Panc1 (cell line): ENCODE data around the gene SIGMAR1. TPM values are rescaled to one million over a fixed set of nuclear protein-coding genes. Genes with fewer than 3 reads are reported as not detected.

Experiments used
- ATAC-seq: fragments of 200-7000 bp; cut with Tn5 transposase; 2 replicates; pipeline ENCODE4 v1.9.1; 2020; ENCODE audit warnings: mild to moderate bottlenecking, moderate library complexity
- BruUV-seq: library from RNA; stranded (reverse); fragments of 400-500 nt; replicated peaks from 2 replicates; lab custom pipeline; 2021; lab: Mats Ljungman, UMichigan
- CTCF ChIA-PET: fragments of 300-600 bp; sonication (Branson Sonifier 250); formaldehyde crosslinking; loops from one replicate; lab custom pipeline; 2022; ENCODE audit warnings: antibody characterized with exemption; lab: Charles Lee
- POLR2A ChIA-PET: fragments of 300-600 bp; sonication (Branson Sonifier 250); formaldehyde crosslinking; loops from one replicate; lab custom pipeline; 2022; ENCODE audit warnings: antibody characterized with exemption; lab: Charles Lee
- DNase-seq: peaks from one replicate; pipeline ENCODE4 v3.0.0-alpha.2; 2010; ENCODE audit warnings: low read depth, low spot score
- H3K27ac ChIP-seq: 2 replicates; pipeline ENCODE4 v1.5.1; 2011; ENCODE audit warnings: mild to moderate bottlenecking, low read length, inconsistent platforms
- H3K27me3 ChIP-seq: fragments of 200-500 bp; sonication (Bioruptor generic); 2 replicates; pipeline ENCODE4 v1.6.0; 2014; ENCODE audit warnings: low read length, inconsistent platforms; ENCODE audit not compliant: control insufficient read depth, insufficient read depth
- H3K36me3 ChIP-seq: fragments of 200-500 bp; sonication (Bioruptor generic); 2 replicates; pipeline ENCODE4 v1.5.1; 2014; ENCODE audit warnings: inconsistent platforms, mild to moderate bottlenecking, low read length, moderate library complexity; ENCODE audit not compliant: control insufficient read depth, insufficient read depth
- H3K4me1 ChIP-seq: 2 replicates; pipeline ENCODE4 v1.5.1; 2011; ENCODE audit warnings: inconsistent platforms, mild to moderate bottlenecking, low read length, moderate library complexity; ENCODE audit not compliant: control insufficient read depth, insufficient read depth
- H3K4me3 ChIP-seq, 2 experiments: 2 replicates each; pipeline ENCODE4 v1.5.1; 2011 to 2012; ENCODE audit warnings: low read depth in 2 of 2, low read length in 2 of 2, mild to moderate bottlenecking in 2 of 2, inconsistent platforms in 1 of 2, moderate library complexity in 1 of 2
- H3K9me3 ChIP-seq: fragments of 200-500 bp; sonication (Bioruptor generic); 2 replicates; pipeline ENCODE4 v1.5.1; 2014; ENCODE audit warnings: low read depth, mild to moderate bottlenecking, inconsistent platforms, low read length, moderate library complexity; ENCODE audit not compliant: control insufficient read depth, insufficient read depth
- CTCF ChIP-seq: fragments of 450-650 bp; IDR thresholded peaks from 2 replicates; pipeline ENCODE4 v1.5.1; 2017; ENCODE audit warnings: mild to moderate bottlenecking
- POLR2AphosphoS5 ChIP-seq: IDR thresholded peaks from 2 replicates; pipeline ENCODE4 v1.6.1; 2012; ENCODE audit warnings: mild to moderate bottlenecking, low read depth, low read length, moderate library complexity
- REST ChIP-seq, 2 experiments: IDR thresholded peaks; 2 replicates each; pipeline ENCODE4 v1.6.1; 2011 to 2012; ENCODE audit warnings: low read depth in 2 of 2, control low read depth in 1 of 2, low read length in 1 of 2, mild to moderate bottlenecking in 1 of 2, moderate library complexity in 1 of 2; ENCODE audit not compliant: insufficient read depth in 1 of 2
- SIN3A ChIP-seq: IDR thresholded peaks from 2 replicates; pipeline ENCODE4 v1.6.1; 2012; ENCODE audit warnings: low read depth, mild to moderate bottlenecking, low read length, moderate library complexity, borderline replicate concordance; ENCODE audit not compliant: insufficient read depth
- TCF7L2 ChIP-seq: IDR thresholded peaks from 2 replicates; pipeline ENCODE4 v1.6.1; 2011; ENCODE audit warnings: mild to moderate bottlenecking, low read depth, low read length, inconsistent platforms
- in situ Hi-C: cut with HindIII; loops from 2 replicates; pipeline ENCODE4 v1.10.0; 2016; ENCODE audit warnings: low sequenced_read_pairs, low pct_unique_long_range_greater_than_20kb
- intact Hi-C: fragments of 100-400 bp; cut with micrococcal nuclease; formaldehyde crosslinking; loops from one replicate; pipeline ENCODE4 v1.10.0; 2022; ENCODE audit not compliant: unreplicated experiment
- total RNA-seq: library from RNA; stranded (reverse); gene quantifications from one replicate; pipeline ENCODE4 v1.2.1, GENCODE V29; 2021; ENCODE audit not compliant: unreplicated experiment

SIGMAR1 gene
- total RNA-seq, 1 experiment from 2014 or later = 131 TPM

GRCh38 chr9:34650816-34651215 is 13.2 kb upstream of the SIGMAR1 start:
- no peak overlapping the region; the same call in 1 of the 2 replicates for H3K27ac ChIP-seq
- intact Hi-C loops (no loop called here), in situ Hi-C loops (no loop called here)
- TF ChIP-seq REST (IDR thresholded peaks at IDR 0.05; ENCODE audit: insufficient read depth in 1 of 2, low read depth in 2 of 2, low read length in 1 of 2) = no peak
- TF ChIP-seq CTCF = no peak
- no peak for TF ChIP-seq POLR2AphosphoS5
- TF ChIP-seq SIN3A = no peak
- no peak for TF ChIP-seq TCF7L2
- no peaks in the 10 kb centered on the region for H3K9me3 ChIP-seq
- no peaks in the 10 kb centered on the region for H3K36me3 ChIP-seq
- BruUV-seq = no TSS peak
- ChIA-PET CTCF (interaction anchor here (0.6 to 1.0 kb wide), 2 partner anchors 14 to 234 kb away, joined by 3 read pairs; no protein-coding TSS in a partner anchor), POLR2A (no interaction called here)
- ATAC-seq = no peak
- DNase-seq = no peak
- H3K27me3 ChIP-seq = no peaks in the 10 kb centered on the region
- H3K4me3 ChIP-seq = no peak overlapping the region
- peaks cover 41% of the 10 kb centered on the region for H3K4me1 ChIP-seq

GRCh38 chr9:34648673-34649072 is 11.1 kb upstream of the SIGMAR1 start:
- Histone ChIP-seq H3K27ac (no peak overlapping the region), H3K36me3 (no peaks in the 10 kb centered on the region), H3K9me3 (no peaks in the 10 kb centered on the region), H3K4me3 (no peak overlapping the region), H3K4me1 (peaks cover 41% of the 10 kb centered on the region), H3K27me3 (no peaks in the 10 kb centered on the region)
- POLR2A ChIA-PET = no interaction called here
- no peak for TF ChIP-seq POLR2AphosphoS5
- TF ChIP-seq SIN3A = no peak
- no peak for TF ChIP-seq TCF7L2
- no peak for TF ChIP-seq REST (IDR thresholded peaks at IDR 0.05; ENCODE audit: insufficient read depth in 1 of 2, low read depth in 2 of 2, low read length in 1 of 2)
- TF ChIP-seq CTCF = no peak
- intact Hi-C loops (no loop called here), in situ Hi-C loops (no loop called here)
- BruUV-seq = no TSS peak
- CTCF ChIA-PET = no interaction called here
- DNase-seq = no peak
- no peak for ATAC-seq
